H54 (cell line): ENCODE measurements around the gene ZBTB8B.

Experiments
- DNase-seq: peaks from one replicate; pipeline ENCODE4 v3.0.0; 2011; ENCODE audit warnings: low spot score, mixed read lengths; ENCODE audit not compliant: insufficient read length
- FAIRE-seq: peaks from 3 replicates; lab custom pipeline; 2011; peaks lifted over from hg19 to GRCh38; lab: Jason Lieb, UNC
- POLR2A ChIP-seq: IDR thresholded peaks from 2 replicates; pipeline ENCODE4 v1.6.1; 2011; ENCODE audit warnings: low read depth, mild to moderate bottlenecking, low read length

ZBTB8B gene

GRCh38 chr1:32508761-32509160 lies 43.9 kb downstream of the ZBTB8B start:
- no peak for TF ChIP-seq POLR2A
- DNase-seq (peak; percentile 69), FAIRE-seq (peak; percentile 65)

DNA sequence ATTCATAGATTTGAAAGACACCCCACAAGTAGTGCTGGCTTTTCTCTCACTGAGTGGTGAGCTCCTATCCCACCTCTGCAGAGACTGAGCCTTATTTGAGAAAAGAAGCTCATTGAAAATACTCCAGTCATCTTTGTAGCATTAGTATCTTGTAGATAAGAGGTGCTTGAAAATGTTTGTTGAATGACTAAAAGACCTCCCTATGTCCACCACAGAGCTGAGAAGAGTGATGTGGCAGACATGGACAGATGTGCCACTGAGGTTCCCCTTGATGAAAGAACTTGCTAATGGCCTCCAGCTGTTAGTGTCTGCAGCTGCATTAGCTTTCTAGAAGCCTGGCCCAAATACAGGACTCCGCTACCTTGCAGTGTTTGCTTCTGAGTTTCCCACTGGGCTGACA lies 45.1 kb downstream of the ZBTB8B start:
- FAIRE-seq: no peak
- no peak for TF ChIP-seq POLR2A
- no peak for DNase-seq
